NCI-H2107 treated with DMSO at 0.1 percent for 48 hours (cell line): ENCODE measurements around the gene GNS.
"Not testable (repeated sequence)": the region's sequence is repeated elsewhere in the genome, so short reads cannot be mapped to it uniquely, and the experiment has no call there.

Source experiments
- DNase-seq: peaks from one replicate; lab custom pipeline; 2025; ENCODE audit not compliant: unreplicated experiment; lab: John Stamatoyannopoulos, UW

Gene GNS

DNA sequence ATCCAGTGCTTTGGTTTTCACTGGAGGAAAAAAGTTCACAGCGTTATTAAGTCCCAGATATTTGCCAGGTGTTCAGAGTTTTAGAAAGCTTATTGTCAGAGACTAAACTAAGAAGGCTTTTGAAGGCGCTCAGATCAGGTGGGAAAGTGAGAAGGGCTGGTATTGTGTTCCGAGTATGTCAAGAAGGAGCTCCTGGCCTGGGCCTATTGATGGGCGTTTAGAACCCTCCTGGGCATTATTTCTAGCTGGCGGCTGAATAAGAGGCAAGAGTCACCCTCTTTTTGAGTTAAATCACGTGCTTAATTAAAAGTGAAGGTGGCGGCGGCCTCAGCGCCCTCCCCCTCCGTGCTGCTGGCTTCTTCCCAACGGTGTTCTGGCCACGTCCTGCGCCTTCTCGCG, 20.9 kb upstream of the GNS start:
- peak; percentile 76 for DNase-seq

DNA sequence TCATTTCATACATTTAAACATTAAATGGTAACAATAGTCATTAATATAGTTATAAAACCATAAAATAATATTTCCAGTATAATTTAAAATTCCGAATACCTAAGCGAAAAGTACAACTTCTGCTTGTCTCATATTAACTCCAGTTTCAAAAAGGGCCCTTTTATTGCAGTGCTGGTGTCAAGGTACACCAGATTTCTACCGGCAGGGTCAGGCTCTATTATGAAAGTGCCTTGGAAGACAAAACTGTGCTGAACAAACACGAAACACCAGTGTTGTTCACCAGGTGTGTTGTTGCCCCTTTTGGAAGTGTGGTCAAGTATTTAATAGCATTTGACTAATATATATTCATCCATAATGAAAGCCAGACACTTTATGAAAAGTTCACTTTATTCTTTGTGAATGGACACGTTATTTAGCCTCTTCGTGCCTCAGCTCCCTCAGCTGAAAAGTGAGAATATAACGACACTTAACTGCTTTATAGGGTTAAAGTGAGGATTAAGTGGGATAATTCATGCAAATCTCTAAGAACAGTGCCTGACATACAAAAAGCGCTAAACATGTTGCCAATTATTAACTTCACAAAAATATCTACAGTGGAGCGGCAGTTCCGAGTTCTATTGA, 20.3 kb upstream of the GNS start:
- DNase-seq, result no peak

DNA sequence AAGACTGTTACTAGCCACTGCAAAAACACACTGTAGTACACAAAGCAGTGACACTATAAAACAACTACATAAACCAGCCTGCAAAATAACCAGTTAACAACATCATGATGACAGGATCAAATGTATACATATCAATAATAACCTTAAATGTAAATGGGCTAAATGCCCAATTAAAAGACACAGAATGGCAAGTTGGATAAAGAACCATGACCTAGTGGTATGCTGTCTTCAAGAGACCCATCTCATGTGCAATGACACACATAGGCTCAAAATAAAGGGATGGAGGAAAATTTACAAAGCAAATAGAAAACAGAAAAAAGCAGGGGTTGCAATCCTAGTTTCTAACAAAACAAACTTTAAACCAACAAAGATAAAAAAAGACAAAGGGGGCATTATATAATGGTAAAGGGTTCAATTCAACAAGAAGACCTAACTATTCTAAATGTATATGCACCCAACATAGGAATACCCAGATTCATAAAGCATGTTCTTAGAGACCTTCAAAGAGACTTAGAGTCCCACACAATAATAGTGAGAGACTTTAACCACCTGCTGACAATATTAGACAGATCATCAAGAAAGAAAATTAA, 16.0 kb upstream of the GNS start:
- not testable (repeated sequence) for DNase-seq

DNA sequence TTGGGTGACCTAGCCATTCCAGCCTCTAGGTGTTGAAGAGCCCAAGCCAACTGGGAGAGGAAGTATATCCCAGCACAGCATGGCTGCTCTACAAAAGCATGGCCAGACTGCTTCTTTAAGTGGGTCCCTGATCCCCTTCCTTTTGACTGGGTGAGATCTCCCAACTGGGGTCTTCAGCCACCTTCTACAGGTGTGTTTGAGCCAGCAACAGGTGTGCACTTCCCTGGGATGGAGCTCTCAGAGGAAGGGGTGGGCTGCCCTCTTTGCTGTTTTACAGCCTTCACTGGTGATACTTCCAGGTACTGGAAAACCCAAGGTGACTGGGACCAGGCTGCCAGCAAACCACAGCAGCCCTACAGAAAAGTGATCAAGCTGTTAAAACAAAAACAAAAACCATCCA, 14.2 kb upstream of the GNS start:
- no peak for DNase-seq

DNA sequence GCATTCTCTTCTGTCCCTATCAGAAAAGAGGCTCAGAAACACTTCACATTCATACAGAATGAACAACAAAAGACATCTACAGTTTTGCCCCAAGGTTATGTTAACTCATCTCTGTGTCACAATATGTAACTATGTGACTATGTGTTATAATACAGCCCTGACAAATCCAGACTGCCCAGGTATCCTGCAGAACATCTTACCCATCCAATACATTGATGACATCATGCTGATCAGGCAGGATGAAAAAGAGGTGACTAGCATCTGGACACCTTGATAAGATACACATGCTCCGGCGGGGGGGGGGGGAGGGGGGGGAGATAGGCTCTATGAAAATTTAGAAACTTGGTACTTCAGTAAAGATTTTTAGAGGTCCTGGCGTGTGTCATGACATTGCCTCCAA, 8.3 kb upstream of the GNS start:
- DNase-seq, result no peak

DNA sequence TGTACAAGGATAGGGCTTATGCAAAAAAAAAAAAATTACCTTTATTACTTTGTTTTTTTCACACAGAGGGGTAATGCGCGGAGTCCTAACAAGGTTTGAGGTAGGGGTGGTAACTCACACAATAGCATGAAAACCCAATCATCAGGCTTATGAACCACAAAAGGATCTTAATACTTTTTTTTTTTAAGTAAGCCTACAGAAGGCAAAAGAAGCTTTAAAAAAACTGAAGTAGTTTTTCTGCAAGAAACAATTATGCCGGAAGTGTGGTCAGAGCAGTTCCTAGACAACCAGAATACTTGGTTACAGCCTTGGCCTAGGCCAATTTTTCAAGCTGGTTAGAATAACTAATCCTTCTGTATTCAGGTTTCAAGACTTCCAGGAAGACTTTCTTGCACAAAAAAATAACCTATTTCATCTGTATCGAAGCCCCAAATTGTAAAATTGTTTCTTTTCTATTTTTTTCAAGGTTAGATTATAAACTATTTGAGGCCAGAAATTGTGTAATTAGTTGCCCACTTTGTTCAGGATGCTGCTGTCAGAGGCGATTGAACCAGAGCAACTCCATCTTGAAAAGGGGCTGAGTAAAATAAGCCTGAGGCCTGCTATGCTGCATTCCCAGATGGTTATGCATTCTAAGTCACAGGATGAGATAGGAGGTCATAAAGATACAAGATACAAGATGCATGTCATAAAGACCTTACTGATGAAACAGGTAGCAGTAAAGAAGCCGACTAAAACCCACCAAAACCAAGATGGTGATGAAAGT, 1.8 kb upstream of the GNS start:
- no peak for DNase-seq

DNA sequence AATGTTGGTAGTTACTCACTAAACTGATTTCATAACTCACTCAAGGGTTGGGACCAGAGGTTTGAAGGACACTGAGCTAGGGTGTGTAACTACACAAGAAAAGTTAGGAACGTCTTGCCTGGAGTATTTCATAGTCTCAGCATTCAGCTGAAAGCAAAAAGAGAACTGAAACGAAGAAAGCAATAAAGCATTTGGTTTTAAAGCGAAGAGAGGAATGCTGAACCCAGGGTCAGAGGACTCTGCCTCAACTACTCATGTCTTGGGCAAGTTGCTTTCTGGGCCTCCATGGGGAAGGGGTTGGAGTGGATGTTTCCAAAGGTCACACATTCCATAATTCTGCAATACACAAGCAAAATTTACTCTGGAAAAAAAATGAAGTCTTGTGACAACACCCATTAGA, 1.4 kb downstream of the GNS start:
- DNase-seq, result no peak

DNA sequence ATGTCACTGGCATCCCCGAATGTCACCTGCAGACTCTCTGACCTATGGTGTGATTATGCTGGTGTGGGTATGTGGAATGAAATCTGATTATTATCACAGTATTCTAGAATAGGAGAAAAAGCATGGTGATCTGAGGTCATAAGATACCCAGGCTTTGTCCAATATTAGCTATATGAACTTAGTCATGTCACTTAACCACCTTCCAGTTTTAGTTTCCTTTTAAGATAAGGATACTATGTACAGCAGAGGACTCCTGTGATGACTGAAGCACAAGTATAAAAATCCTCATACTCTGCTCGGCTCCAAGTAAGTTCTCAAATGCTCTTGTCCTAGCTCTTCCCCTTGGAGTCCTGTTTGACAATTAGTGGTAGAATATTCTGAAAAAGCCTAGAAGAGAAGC, 2.8 kb downstream of the GNS start:
- DNase-seq, result no peak

DNA sequence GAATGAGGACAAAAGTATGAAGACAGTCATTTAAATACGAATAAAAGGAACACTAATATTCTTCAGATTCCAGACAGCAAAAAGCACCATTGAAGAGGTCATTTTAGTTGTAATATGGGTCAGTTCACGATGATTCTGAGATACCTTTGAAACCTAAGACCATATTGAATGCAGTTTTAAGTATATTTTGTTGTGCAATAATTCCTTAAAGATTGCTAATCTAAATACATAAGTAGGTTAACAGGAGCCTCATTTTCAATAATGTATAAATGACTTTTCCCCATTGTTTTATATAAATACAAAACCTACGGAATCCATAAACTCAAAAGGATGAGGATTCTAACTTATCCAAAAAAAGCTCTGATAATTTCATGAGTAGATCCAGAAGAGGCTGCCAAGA, 5.8 kb downstream of the GNS start:
- no peak for DNase-seq

DNA sequence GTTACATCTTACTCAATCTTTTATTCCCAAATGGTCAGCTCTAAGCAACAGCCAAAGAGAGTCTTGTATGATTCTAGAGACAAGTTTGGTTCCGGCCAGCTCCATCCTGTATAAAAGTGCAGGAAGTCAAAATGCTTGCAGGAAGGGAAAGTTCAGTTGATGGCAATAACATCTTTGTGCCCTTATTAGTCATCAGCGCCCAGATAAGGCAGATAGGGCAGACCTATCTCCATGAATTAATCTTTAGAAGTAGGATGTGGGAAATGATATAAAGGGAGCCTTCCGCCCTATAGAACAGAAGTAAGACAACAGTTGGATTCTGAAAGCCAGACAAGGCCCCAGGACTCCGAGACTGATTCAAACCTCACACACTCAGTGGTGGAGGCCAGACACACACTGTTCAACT, 6.4 kb downstream of the GNS start:
- no peak for DNase-seq

DNA sequence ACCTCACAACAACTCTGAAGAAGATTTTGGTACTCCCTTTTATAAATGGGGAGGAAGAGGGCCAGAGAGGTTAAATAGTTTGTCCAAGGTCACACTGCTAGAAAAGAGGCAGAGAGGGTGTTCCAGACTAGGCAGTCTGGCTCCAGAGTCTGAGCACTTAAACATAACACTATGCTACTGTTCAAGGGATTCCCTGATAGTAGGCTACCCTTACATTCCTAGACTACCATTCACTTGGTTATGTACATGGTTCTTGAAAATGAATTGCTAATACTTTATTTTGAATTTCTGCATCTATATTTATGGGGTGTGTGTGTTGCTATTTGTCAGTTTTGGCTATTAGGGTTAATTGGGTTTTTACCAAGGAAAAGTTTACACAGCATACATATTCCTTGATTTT, 7.2 kb downstream of the GNS start:
- DNase-seq, result no peak

DNA sequence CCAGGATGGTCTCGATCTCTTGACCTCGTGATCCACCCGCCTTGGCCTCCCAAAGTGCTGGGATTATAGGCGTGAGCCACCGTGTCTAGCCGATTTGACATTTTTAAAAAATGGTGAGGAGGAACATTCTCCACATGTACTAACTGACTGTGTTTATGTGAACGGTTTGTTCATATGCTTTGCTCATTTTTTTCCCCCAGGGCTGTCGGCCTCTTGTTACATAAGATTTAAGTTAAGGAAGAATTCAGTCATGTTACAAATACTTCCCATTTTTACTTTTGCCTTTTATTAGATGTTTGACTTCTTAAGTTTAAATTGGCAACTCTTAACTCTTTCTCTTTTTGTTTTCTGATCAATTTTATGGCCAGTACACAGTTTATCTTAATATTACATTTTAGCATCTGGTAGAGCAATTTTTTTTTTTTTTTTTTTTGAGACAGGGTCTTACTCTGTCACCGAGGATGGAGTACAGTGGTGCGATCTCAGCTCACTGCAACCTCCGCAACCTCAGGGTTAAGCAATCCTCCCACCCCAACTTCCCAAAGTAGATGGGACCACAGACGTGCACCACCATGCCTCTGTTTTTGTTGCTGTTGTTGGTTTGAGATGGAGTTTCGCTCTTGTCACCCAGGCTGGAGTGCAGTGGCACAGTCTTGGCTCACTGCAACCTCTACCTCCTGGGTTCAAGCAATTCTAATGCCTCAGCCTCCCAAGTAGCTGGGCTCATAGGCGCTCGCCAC, 9.6 kb downstream of the GNS start:
- no peak for DNase-seq

DNA sequence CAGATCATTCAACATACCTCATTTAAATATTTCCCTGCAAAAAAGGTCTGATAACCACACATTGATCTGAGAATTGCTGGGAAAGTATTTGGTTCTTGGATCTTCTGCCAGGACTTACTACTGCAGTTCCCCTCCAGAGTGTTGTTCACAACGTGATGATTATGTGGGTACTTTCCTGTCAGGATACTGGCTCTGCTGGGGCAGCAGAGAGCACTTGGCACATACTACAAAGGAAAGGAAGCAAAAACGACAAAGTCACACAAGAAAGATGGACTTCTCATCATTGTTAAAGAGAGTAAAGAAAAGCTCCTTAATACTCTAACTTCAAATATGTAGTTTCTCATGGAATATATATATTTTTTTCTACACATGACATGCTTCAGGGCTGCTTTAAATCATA, 11.5 kb downstream of the GNS start:
- DNase-seq, result no peak

DNA sequence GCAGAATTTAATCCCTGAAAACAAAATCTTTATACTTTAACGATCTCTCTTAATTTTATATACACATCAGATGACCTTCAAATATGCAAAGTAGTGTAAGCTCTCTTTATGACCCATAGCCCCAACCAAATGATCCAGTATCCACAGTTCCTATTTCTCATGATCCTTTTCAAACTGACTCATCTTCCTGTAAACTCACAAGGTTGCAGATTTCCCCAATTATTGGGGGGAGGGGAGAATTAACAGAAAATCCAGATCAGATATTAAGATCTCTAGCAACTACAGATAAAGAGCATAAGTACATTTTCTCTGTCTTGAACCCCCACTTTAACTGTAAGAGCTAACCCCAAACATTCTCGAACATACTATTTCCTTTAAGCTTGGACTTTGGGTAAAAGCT, 12.5 kb downstream of the GNS start:
- no peak for DNase-seq

DNA sequence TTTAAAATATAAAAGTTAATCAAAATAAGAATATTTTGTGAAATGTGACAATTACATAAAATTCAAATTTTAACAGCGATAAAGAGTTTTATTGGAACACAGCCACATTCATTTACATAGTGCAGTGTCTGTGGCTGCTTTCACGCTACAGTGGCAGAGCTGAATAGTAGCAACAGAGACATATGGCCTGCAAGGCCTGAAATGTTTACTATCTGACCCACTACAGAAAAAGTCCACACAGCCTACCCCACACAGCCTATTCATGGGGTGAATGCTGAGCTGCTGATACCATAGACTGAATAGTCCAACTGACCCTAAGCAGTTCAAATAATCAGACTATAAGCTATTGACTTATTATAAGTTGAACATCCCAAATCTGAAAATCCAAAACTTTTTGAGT, 13.2 kb downstream of the GNS start:
- peak; percentile 15 for DNase-seq

DNA sequence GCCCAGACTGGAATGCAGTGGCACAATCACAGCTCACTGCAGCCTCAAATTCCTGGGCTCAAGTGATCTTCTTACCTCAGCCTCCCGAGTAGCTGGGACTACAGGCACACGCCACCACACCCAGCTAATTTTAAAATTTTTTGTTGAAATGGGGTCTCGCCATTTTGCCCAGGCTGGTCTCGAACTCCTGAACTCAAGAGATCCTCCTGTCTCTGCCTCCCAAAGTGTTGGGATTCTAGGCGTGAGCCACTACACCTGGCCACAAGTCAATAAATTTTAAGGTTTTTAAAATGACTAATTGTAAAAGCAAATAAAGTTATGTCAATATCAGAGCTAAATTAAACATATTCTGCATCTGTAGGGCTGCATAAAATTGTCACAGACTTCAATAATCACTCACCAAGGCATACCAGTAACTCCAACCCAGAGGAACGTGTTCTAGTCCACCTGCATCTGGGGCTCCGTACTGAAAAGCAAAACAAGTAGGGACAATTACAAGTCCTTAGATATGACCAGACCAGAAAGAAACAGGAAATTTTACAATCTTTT, 13.9 kb downstream of the GNS start:
- no peak for DNase-seq

DNA sequence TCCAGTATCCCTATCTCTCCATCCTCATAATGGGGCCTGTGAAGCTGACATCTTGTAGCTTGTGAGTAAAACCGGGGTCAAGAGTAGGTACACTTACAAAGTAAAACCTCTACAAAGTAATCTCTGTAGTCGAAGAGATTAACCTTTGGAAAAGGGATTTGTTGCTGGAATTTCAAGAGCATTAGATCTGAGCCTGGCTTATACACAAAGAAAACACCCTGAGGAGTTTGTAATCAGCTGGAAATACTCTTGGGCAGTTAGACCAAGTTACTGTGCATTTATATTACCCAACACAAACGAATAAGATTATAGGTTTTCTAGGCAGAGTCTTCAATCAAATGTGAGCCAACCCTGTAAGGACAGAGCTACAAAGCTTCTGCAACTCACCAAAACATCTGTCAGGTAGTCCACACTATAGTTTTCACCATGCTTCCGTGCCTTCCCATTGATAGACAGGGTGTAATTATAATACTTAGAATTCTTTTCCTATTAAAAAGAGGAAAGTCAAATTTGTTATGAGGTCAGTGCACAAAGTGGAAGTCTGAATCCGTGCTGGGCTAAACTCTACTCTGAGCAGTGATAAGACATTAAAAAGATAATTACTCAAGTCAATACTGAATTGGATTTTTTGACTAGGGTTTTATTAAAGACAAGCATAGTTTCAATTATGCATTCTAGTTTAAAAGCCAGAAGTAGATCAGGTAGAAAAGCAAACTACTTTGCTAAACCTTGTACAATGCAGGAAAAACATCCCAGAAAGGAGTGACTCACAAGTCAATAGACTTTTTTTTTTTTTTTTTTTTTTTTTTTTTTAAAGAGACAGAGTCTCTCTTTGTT, 14.6 kb downstream of the GNS start:
- no peak for DNase-seq

DNA sequence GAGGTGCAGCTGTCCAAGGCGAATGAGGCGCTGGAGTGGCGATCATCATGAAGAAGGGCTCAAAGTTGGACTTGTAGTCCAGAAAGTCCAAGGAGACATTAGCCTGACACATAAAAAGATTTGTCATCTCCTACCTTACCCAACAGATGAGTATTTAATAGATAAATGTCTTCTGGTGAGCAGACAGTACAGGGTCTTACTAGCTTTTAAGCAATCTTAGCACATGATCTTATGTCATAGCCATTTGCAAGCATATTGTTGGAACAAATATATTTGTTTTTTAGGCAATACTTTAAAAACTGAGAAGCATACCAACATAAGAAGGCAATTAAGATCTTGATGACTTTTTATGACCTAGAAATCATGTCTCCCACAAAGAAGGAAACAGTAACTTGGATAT, 16.0 kb downstream of the GNS start:
- DNase-seq, result no peak

DNA sequence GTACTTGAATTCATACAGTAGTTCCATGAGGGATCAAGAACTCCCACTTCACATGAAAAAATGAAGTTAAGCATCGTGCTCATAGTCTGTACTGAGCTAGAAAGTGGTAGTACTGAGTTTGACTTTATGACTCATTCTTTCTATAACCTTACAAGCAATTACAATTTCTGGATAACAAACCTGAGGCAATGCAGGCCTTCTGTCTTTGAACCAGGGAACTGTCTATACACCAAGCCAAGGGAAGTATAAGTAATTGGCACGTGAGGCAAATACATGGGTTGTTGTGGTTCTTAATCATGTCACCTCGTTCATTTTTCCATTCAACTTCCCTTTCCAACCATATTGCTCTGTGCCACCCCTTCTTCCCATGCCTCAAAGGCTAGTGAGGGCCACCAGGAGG, 16.8 kb downstream of the GNS start:
- DNase-seq, result no peak

DNA sequence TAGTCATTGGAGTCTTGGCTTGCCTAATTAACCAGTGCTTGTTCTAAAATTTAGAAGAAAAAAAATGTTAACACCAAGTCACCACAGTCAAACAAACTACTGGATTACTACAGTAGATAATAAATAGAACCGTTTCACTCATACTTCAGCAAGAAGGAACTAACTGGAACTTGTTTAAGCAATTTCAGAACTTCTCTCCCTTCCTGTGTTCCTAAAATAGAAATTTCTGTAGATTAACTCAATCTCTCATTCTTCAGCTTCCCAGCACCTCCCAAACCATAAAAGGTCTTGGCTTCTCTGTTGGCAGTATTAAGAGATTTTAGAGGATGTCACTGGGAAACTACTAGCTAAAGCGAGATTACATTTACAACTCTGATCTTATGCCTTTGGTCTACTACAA, 18.6 kb downstream of the GNS start:
- no peak for DNase-seq

DNA sequence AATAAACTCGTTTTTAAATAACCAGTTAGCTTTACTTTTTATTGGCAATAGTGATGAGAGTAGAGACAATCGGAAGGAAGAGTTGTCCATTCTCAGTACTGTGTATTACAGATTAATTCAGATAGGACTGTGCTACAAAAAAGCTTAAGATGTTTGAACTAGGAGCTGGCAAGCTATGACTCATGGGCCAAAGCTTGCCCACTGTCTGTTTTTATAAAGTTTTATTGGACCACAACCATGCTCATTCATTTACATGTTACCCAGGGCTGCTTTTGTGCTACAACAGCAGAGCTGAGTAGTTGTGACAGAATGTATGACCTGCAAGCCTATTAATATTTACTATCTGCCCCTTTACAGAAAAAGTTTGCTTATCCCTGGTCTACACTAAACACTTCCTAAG, 19.4 kb downstream of the GNS start:
- DNase-seq, result no peak
